ENCODE data around the gene OR11A1.
"Not testable (repeated sequence)": the region's sequence is repeated elsewhere in the genome, so short reads cannot be mapped to it uniquely, and the experiment has no call there.

OR11A1 gene

DNA sequence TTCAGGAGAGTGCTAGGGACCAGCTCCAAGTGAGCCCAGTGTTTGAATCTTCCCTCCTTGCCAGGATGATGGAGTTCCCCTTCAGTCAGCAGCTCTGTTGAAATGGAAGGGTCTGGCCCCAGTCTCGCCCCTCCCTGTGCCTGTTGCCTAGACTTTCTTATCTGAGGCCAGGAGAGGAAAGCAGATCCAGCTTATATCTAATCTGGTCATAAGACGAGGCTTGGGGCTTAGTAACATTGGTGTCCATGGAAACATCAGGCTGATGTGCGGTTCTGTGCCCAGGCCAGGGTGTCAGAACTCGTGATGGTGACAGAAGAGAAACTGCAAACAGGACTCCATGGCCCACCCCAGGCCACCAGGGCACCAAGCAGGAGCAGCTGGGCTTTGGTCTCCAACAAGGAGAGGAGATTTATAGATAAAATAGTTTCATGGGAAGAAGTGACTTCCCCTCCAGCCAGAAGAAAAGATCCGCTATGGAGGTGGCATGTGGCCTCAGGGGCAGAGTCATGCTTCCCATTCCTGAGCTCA lies 21.1 kb upstream of the OR11A1 start:
- no peak for DNase-seq

- DNase-seq = no peak
Observed at GRCh38 chr6:29474996-29475395, 18.1 kb upstream of the OR11A1 start.

- DNase-seq = no peak
Observed at GRCh38 chr6:29466241-29466640, 9.4 kb upstream of the OR11A1 start.

DNA sequence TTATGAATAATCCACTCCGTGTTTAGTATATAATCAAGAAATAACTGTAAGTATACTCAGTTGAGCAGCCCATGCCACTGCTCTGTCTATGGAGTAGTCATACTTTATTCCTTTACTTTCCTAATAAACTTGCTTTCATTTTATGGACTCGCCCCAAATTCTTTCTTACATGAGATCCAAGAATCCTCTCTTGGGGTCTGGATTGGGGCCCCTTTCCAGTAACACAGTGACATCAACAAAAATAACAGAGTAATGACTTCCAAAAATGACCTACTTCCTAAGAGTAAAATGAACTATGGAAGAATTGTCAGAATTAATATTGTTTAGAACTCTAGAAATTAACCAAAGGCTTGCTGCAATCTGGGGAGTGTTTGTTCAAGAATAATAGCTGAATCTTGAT lies 8.9 kb upstream of the OR11A1 start:
- no peak for DNase-seq

- DNase-seq = no peak
Observed at GRCh38 chr6:29465279-29465678, 8.4 kb upstream of the OR11A1 start.

GRCh38 chr6:29462022-29462421 lies 5.2 kb upstream of the OR11A1 start:
- DNase-seq = no peak

DNA sequence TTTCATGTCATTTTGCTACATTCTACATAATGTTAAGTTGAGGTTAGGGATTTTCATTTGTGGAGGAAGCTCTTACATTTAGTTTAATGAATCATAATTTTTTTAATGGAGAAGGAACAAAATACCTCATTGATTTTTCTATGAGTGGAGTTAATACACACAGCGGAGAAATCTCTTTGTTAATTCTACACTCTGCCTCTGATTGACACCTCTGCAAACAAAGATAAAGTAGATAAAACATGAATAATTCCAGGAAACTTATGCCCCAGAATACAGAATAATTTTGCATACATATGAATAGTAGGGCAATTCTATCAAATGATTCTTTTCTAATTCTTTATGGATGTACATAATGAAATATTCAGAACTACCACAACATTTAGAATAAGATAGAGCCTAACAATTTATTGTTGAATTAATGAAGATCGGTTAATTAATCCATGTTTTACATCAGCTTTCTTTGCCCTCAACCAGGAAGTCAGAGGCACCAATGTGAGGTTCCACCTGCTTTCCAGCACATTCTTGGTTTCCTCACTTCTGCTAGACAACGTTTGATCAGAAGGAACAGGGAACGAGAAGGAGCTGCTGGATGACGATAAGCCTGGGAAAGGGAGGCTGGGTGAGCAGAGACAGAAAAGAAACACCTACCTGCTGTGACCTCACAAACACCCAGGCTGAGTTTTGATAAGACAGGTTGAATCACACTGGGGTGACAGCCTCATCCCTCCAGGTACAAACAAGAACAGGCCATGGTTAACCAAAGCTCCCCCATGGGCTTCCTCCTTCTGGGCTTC lies 4.3 kb upstream of the OR11A1 start:
- DNase-seq = no peak

DNA sequence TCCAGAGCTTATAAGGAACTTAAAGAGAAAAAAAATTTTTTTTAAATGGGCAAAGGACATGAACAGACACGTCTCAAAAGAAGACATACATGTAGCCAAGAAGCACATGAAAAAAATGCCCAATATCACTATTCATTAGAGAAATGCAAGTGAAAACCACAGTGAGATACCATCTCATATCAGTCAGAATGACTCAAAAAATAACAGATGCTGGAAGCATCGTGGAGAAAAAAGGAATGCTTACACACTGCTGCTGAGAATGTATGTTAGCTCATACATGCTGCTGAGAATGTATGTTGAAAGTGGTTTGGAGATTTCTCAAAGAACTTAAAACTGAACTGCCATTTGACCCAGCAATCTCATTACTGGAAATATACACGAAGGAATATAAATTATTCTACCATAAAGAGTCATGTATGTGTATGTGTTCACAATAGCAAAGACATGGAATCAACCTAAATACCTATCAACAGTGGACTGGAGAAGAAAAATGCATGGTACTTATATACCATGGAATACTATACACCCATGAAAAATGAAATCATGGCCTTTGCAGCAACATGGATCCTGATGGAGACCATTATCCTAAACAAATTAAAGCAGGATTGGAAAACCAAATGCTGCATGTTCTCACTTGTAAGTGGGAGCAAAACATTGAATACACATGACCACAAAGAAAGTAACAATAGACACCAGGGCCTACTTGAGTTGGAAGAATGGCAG lies 5.2 kb downstream of the OR11A1 start:
- DNase-seq = no peak

- DNase-seq = no peak
Observed at GRCh38 chr6:29447670-29448069, 9.2 kb downstream of the OR11A1 start.

DNA sequence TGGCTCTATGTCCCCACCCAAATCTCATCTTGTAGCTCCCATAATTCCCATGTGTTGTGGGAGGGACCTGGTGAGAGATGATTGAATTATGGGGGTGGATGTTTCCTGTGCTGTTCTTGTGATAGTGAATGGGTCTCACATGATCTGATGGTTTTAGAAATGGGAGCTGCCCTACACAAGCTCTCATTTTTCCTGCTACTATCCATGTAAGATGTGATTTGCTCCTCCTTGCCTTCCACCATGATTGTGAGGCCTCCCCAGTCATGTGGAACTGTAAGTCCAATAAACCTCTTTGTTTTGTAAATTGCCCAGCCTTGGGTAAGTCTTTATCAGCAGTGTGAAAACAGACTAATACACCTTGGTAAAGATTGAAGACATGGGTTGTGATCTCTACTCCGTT lies 12.8 kb downstream of the OR11A1 start:
- DNase-seq = not testable (repeated sequence)

DNA sequence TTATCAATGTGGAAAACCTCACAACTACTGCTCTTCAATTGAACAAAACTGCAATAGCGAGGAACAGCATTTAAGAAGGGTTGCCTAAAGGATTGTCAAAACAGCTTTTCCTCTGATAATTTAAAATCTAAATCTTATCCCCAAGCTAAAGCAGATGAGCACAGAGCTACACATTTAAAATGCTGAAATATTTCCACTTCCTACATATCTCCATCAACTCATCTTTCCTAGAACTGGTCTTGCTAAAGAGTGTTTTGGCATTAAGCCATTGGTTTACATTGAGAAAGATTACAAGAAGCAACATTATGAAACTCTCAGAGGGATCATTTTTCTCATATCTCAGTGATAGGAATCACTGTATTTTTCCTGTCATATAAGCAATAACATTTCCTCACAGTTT lies 14.2 kb downstream of the OR11A1 start:
- no peak for DNase-seq

DNA sequence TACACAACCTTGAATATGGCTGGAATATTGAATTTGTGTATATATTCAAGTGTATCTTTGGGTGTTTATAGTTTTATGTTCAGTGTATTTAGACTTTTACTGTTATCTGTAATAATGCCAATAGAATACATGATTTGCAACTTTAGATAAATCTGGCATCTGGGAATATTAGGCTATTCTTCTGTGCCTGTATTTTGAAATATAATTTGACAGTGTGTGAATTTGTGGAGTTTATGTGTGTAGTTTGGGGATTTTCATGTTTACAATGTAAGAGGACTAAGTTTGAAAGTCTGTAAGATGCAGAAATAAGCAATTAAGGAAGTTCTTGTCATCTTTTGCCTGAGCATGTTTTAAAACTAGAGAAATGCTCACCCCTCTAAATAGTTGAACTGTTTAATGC lies 17.9 kb downstream of the OR11A1 start, which contains the start of gene OR10C1:
Gene OR10C1 (plus strand): TSS at position 301 of the 400 bp plus-strand sequence. CDS start 710 bp downstream, outside the sequence.
- DNase-seq = no peak

- not testable (repeated sequence) for DNase-seq
Observed at GRCh38 chr6:29436730-29437129, 20.1 kb downstream of the OR11A1 start.

GRCh38 chr6:29426654-29427053 lies 30.2 kb downstream of the OR11A1 start:
- no peak for DNase-seq

- no peak for DNase-seq
Observed at GRCh38 chr6:29425075-29425474, 31.8 kb downstream of the OR11A1 start.

GRCh38 chr6:29424575-29424974 lies 32.3 kb downstream of the OR11A1 start:
- no peak for DNase-seq

DNA sequence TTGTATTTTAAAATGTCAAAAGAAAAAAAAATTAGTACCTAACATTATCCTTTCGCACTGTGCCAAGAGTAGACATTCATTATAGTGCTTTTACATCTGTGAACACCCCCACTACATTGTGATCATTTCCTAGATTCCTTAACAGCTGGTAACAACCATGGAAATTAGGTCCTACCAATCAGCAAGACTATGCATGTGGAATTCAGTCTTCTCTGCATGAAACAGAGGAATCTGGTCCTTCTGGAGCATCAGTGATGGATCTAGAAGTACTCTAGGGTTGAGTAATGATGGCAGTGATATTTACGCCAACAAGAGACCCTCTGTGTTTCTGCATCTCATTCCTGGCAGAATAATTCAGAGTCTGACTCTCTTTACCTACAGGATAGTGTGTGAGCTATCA lies 32.7 kb downstream of the OR11A1 start:
- no peak for DNase-seq

DNA sequence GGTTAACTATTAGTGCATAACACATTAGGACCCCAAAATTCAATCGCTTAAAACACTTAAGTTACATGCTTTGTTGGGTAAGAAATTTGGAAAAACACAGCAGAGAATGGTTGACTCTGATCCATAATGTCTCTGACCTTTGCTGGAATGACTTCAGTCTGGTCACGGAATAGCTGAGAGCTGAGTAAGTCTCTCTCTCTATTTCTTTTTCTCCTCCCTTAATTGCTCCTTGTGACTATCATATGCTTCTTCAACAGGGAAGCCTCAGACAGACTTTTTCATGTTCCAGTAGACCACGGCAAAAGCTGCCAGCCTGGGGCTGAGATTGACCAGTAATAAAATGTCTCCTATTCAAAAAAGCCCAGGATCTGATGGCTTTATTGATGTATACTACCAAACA lies 37.4 kb downstream of the OR11A1 start:
- DNase-seq = no peak

GRCh38 chr6:29414588-29414987 lies 42.3 kb downstream of the OR11A1 start, which contains the start of gene OR12D1:
Gene OR12D1 (plus strand): TSS chr6:29414928.
- DNase-seq = no peak

GRCh38 chr6:29403801-29404200 lies 53.1 kb downstream of the OR11A1 start:
- DNase-seq = no peak

DNA sequence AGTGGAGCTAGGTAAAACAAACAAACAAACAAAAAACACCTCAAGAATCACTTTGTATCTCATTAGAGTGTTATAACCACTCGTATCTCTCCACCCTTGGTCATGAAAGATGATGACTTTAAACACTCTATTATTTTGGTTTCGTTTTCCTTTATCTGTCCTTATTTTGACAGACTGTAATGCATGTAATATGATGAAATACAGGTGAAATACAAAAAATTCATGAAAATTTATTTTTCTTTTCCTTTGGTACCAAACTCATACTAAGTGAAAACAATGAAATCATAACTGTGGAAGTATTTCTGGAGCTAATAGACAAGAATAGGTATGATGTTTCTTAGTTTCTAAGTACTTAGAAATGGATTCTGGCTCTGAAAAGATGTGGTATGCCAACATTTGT lies 57.3 kb downstream of the OR11A1 start:
- no peak for DNase-seq

GRCh38 chr6:29395331-29395730 lies 61.5 kb downstream of the OR11A1 start, which contains the start of gene OR12D2:
Gene OR12D2 (plus strand): TSS chr6:29395631. CDS start chr6:29396700, 1,069 bp downstream.
- DNase-seq = no peak

DNA sequence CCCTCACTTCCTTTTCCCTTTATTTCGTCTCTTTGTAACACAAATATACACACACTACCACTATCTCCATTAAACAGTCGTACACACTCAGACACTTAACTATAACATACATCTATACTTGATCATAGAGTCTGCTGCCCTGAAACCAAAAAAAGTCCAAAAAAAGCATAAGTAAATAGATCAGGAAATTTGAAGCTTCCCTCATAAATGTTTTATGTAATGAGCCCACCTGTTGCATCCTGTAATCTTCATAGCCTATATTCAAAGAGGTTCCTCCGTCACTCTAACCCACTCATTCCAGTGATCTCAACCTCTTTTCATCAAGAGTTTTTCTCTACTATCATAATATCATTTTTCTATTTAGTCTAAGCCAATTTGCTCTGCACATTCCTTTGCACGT lies 68.3 kb downstream of the OR11A1 start:
- no peak for DNase-seq

GRCh38 chr6:29376003-29376402 lies 80.9 kb downstream of the OR11A1 start:
- DNase-seq = no peak

All from CD4-positive, alpha-beta T cell treated with Interleukin-4 for 4 hours (primary cell).